SU-DHL-6 (cell line): ENCODE results near the gene CD9.
A peak's percentile ranks its signal among the peaks of the same experiment; 100 is the strongest.

ENCODE experiments used
- H2AFZ ChIP-seq: fragments of 200-600 bp; sonication (generic); 2 replicates; pipeline ENCODE4 v1.6.1; 2014; ENCODE audit warnings: low read depth, mild to moderate bottlenecking, moderate library complexity, mixed read lengths, antibody characterized with exemption, low read length; ENCODE audit not compliant: severe bottlenecking
- H3F3A ChIP-seq: fragments of 200-600 bp; shearing (Covaris generic); 2 replicates; pipeline ENCODE4 v1.6.0; 2016; ENCODE audit warnings: antibody characterized with exemption, mild to moderate bottlenecking; ENCODE audit not compliant: insufficient read depth
- H3K27ac ChIP-seq: fragments of 200-600 bp; sonication (generic); 2 replicates; pipeline ENCODE4 v1.5.1; 2016; ENCODE audit warnings: low read depth, mild to moderate bottlenecking, low read length, moderate library complexity, mixed read lengths
- H3K27me3 ChIP-seq: fragments of 200-600 bp; sonication (generic), shearing (Covaris generic); 2 replicates; pipeline ENCODE4 v1.6.0; 2014; ENCODE audit warnings: mild to moderate bottlenecking, low read length
- H3K36me3 ChIP-seq: fragments of 200-600 bp; sonication (generic); 2 replicates; pipeline ENCODE4 v1.6.1; 2014; ENCODE audit warnings: mild to moderate bottlenecking, low read length, mixed read lengths
- H3K4me2 ChIP-seq: fragments of 300-600, 200-600 bp; shearing (Covaris generic), sonication (generic); 2 replicates; pipeline ENCODE4 v1.6.0; 2014; ENCODE audit warnings: low read length, low read depth, mild to moderate bottlenecking; ENCODE audit not compliant: poor library complexity, severe bottlenecking
- H3K4me3 ChIP-seq: fragments of 200-600 bp; sonication (generic); 2 replicates; pipeline ENCODE4 v1.5.1; 2014; ENCODE audit warnings: antibody characterized with exemption, low read length, mild to moderate bottlenecking, mixed read lengths; ENCODE audit not compliant: insufficient read depth, poor library complexity, severe bottlenecking
- H3K79me2 ChIP-seq: fragments of 200-600 bp; sonication (generic); 2 replicates; pipeline ENCODE4 v1.6.1; 2014; ENCODE audit warnings: mild to moderate bottlenecking, low read length, moderate library complexity; ENCODE audit not compliant: insufficient read depth
- H3K9ac ChIP-seq: fragments of 200-600 bp; sonication (generic); 2 replicates; pipeline ENCODE4 v1.7.0; 2014; ENCODE audit warnings: mild to moderate bottlenecking, low read length
- H3K9me2 ChIP-seq: fragments of 200-600 bp; sonication (generic); replicated peaks from 2 replicates; pipeline ENCODE4 v1.6.1; 2014; ENCODE audit warnings: low read length; ENCODE audit not compliant: insufficient read depth
- H3K9me3 ChIP-seq: fragments of 200-600 bp; sonication (generic); 2 replicates; pipeline ENCODE4 v1.6.1; 2014; ENCODE audit warnings: low read length, mixed read lengths; ENCODE audit not compliant: insufficient read depth
- H4K20me1 ChIP-seq: fragments of 200-600 bp; sonication (generic); 2 replicates; pipeline ENCODE4 v1.6.1; 2014; ENCODE audit warnings: low read depth, mild to moderate bottlenecking, antibody characterized with exemption, low read length, moderate library complexity, mixed read lengths
- CTCF ChIP-seq: fragments of 200-600 bp; sonication (generic); IDR thresholded peaks from one replicate; pipeline ENCODE4 v1.5.1; 2017; ENCODE audit warnings: antibody characterized with exemption, mild to moderate bottlenecking, low read length, moderate library complexity; ENCODE audit not compliant: insufficient read depth, poor library complexity, severe bottlenecking
- EZH2phosphoT487 ChIP-seq: fragments of 200-600 bp; sonication (generic), shearing (Covaris generic); conservative IDR thresholded peaks from 2 replicates; pipeline ENCODE4 v1.6.1; 2018; ENCODE audit warnings: mild to moderate bottlenecking, antibody characterized with exemption, low read length, moderate library complexity, mixed read lengths

Gene CD9

GRCh38 chr12:6275928-6276887, 76.0 kb downstream of the CD9 start:
- Histone ChIP-seq H4K20me1 (no peaks in the 10 kb centered on the region), H3K9ac (no peak overlapping the region), H3K4me2 (no peak overlapping the region), H3K79me2 (no peaks in the 10 kb centered on the region), H3F3A (no peaks in the 10 kb centered on the region), H3K27ac (no peak overlapping the region), H2AFZ (no peak overlapping the region), H3K9me2 (no peaks in the 10 kb centered on the region), H3K9me3 (no peaks in the 10 kb centered on the region), H3K4me3 (no peak overlapping the region), H3K27me3 (no peaks in the 10 kb centered on the region; the same call in 1 of the 2 replicates), H3K36me3 (no peaks in the 10 kb centered on the region)
- TF ChIP-seq CTCF (no peak), EZH2phosphoT487 (no peak)

- Histone ChIP-seq H3K9ac (no peak overlapping the region), H3K4me2 (no peak overlapping the region), H4K20me1 (no peaks in the 10 kb centered on the region), H3K9me3 (no peaks in the 10 kb centered on the region), H3K9me2 (no peaks in the 10 kb centered on the region), H2AFZ (no peak overlapping the region), H3K27me3 (no peaks in the 10 kb centered on the region; the same call in 1 of the 2 replicates), H3K27ac (no peak overlapping the region), H3K36me3 (no peaks in the 10 kb centered on the region), H3K4me3 (no peak overlapping the region), H3K79me2 (no peaks in the 10 kb centered on the region), H3F3A (no peaks in the 10 kb centered on the region)
- no peak for TF ChIP-seq EZH2phosphoT487
- TF ChIP-seq CTCF: no peak
Observed at GRCh38 chr12:6276956-6277620, 76.9 kb downstream of the CD9 start.

GRCh38 chr12:6277982-6278438, 77.8 kb downstream of the CD9 start:
- H3K4me3 ChIP-seq: peak overlapping the region; percentile 48
- TF ChIP-seq CTCF: no peak
- no peak for TF ChIP-seq EZH2phosphoT487
- peak overlapping the region; percentile 58 for H3K4me2 ChIP-seq
- no peaks in the 10 kb centered on the region; the same call in 1 of the 2 replicates for H3K27me3 ChIP-seq
- H3K9me3 ChIP-seq: no peaks in the 10 kb centered on the region
- H3K79me2 ChIP-seq: no peaks in the 10 kb centered on the region
- H3K36me3 ChIP-seq: no peaks in the 10 kb centered on the region
- no peaks in the 10 kb centered on the region for H3K9me2 ChIP-seq
- H3K27ac ChIP-seq: no peak overlapping the region
- peak overlapping the region; percentile 58 for H3K9ac ChIP-seq
- peak overlapping the region; percentile 86 for H2AFZ ChIP-seq
- no peaks in the 10 kb centered on the region for H3F3A ChIP-seq
- no peaks in the 10 kb centered on the region for H4K20me1 ChIP-seq
